DND-41 (cell line): Measurements from ENCODE around the gene APIP.

Experiments used
- CTCF ChIP-seq: IDR thresholded peaks from 2 replicates; pipeline ENCODE4 v1.5.1; 2012; ENCODE audit warnings: borderline replicate concordance, low read length, moderate library complexity, mild to moderate bottlenecking; ENCODE audit not compliant: poor library complexity, severe bottlenecking; ENCODE audit errors: extremely low read depth
- EZH2 ChIP-seq: IDR thresholded peaks from 3 replicates; pipeline ENCODE4 v1.6.1; 2012; ENCODE audit warnings: borderline replicate concordance, low read depth, mild to moderate bottlenecking, moderate library complexity, low read length, inconsistent platforms; ENCODE audit not compliant: severe bottlenecking

- TF ChIP-seq CTCF (no peak), EZH2 (no peak)
Measured at GRCh38 chr11:34855021-34855753, 61.0 kb downstream of the APIP start.
